ENCODE data around the gene GSG1L. TPM values are rescaled to one million over a fixed set of nuclear protein-coding genes. Genes with fewer than 3 reads are reported as not detected.

GSG1L gene
- total and polyA plus RNA-seq, 4 donors: not detected

GRCh38 chr16:27823421-27823820 is 240.1 kb downstream of the GSG1L start:
- no peak for DNase-seq (ENCODE audit: low spot score)
- Histone ChIP-seq H3K9me3 (ENCODE audit: control insufficient read depth in 4 of 4, low read length in 3 of 4) (no peaks in the 10 kb centered on the region), H3K4me1 (ENCODE audit: control insufficient read depth in 4 of 4, insufficient read depth in 4 of 4, low read length in 3 of 4) (no peaks in the 10 kb centered on the region), H3K36me3 (ENCODE audit: control insufficient read depth in 4 of 4, insufficient read depth in 3 of 4, low read depth in 1 of 4, low read length in 3 of 4) (no peaks in the 10 kb centered on the region), H3K4me3 (ENCODE audit: low read depth in 1 of 3, low read length in 3 of 3) (no peak overlapping the region), H3K27ac (ENCODE audit: low read depth in 1 of 2, low read length in 2 of 2) (no peak overlapping the region), H3K27me3 (ENCODE audit: control insufficient read depth in 4 of 4, insufficient read depth in 4 of 4, low read length in 3 of 4) (no peaks in the 10 kb centered on the region), H3K9ac (ENCODE audit: low read depth in 1 of 2, low read length in 2 of 2) (no peak overlapping the region)
- 60% methylated on average over 8 of the region's 8 CpGs for WGBS
- TF ChIP-seq HNF4G (IDR thresholded peaks at IDR 0.05) (no peak), TAF1 (conservative IDR thresholded peaks at IDR 0.05) (no peak), FOXA2 (IDR thresholded peaks at IDR 0.05) (no peak), FOXA1 (IDR thresholded peaks at IDR 0.05) (no peak), YY1 (IDR thresholded peaks at IDR 0.05) (no peak), HNF4A (conservative IDR thresholded peaks at IDR 0.05) (no peak), SP1 (IDR thresholded peaks at IDR 0.05) (no peak)

- DNase-seq (ENCODE audit: low spot score): no peak
- no peak overlapping the region for H3K9ac ChIP-seq (ENCODE audit: low read depth in 1 of 2, low read length in 2 of 2)
- TF ChIP-seq JUND (IDR thresholded peaks at IDR 0.05) (no peak), HNF4A (conservative IDR thresholded peaks at IDR 0.05) (no peak), ZBTB33 (IDR thresholded peaks at IDR 0.05) (no peak), NR2F2 (IDR thresholded peaks at IDR 0.05) (no peak), EGR1 (IDR thresholded peaks at IDR 0.05; ENCODE audit: low read depth in 2 of 2) (no peak), FOXA1 (IDR thresholded peaks at IDR 0.05) (no peak)
- H3K4me1 ChIP-seq (ENCODE audit: control insufficient read depth in 4 of 4, insufficient read depth in 4 of 4, low read length in 3 of 4): no peaks in the 10 kb centered on the region
- H3K27me3 ChIP-seq (ENCODE audit: control insufficient read depth in 4 of 4, insufficient read depth in 4 of 4, low read length in 3 of 4): peaks cover 0 to 3% (median 0%) of the 10 kb centered on the region in 4 donors
- no peak overlapping the region for H3K4me3 ChIP-seq (ENCODE audit: low read depth in 1 of 3, low read length in 3 of 3)
- WGBS: 72% methylated on average over 11 of the region's 11 CpGs
- no peak overlapping the region for H3K27ac ChIP-seq (ENCODE audit: low read depth in 1 of 2, low read length in 2 of 2)
- H3K9me3 ChIP-seq (ENCODE audit: control insufficient read depth in 4 of 4, low read length in 3 of 4): no peaks in the 10 kb centered on the region
- no peaks in the 10 kb centered on the region for H3K36me3 ChIP-seq (ENCODE audit: control insufficient read depth in 4 of 4, insufficient read depth in 3 of 4, low read depth in 1 of 4, low read length in 3 of 4)
Measured at GRCh38 chr16:27822996-27823395, 240.5 kb downstream of the GSG1L start.

- 43% methylated on average over 7 of the region's 7 CpGs for WGBS
- peaks cover 0 to 3% (median 0%) of the 10 kb centered on the region in 4 donors for H3K27me3 ChIP-seq (ENCODE audit: control insufficient read depth in 4 of 4, insufficient read depth in 4 of 4, low read length in 3 of 4)
- H3K9me3 ChIP-seq (ENCODE audit: control insufficient read depth in 4 of 4, low read length in 3 of 4): no peaks in the 10 kb centered on the region
- no peaks in the 10 kb centered on the region for H3K36me3 ChIP-seq (ENCODE audit: control insufficient read depth in 4 of 4, insufficient read depth in 3 of 4, low read depth in 1 of 4, low read length in 3 of 4)
- TF ChIP-seq CTCF (IDR thresholded peaks at IDR 0.05; ENCODE audit: low read depth, low read length, missing input control) (no peak), FOXA1 (IDR thresholded peaks at IDR 0.05) (no peak)
- H3K9ac ChIP-seq (ENCODE audit: low read depth in 1 of 2, low read length in 2 of 2): no peak overlapping the region
- no peak overlapping the region for H3K4me3 ChIP-seq (ENCODE audit: low read depth in 1 of 3, low read length in 3 of 3)
- no peaks in the 10 kb centered on the region for H3K4me1 ChIP-seq (ENCODE audit: control insufficient read depth in 4 of 4, insufficient read depth in 4 of 4, low read length in 3 of 4)
- DNase-seq (ENCODE audit: low spot score): no peak
- no peak overlapping the region for H3K27ac ChIP-seq (ENCODE audit: low read depth in 1 of 2, low read length in 2 of 2)
Measured at GRCh38 chr16:27822529-27822928, 241.0 kb downstream of the GSG1L start.
